ENCODE results near the gene MASP2. TPM values are rescaled to one million over a fixed set of nuclear protein-coding genes. Genes with fewer than 3 reads are reported as not detected.
A peak's percentile ranks its signal among the peaks of the same experiment; 100 is the strongest.
"Not testable (repeated sequence)": the region's sequence is repeated elsewhere in the genome, so short reads cannot be mapped to it uniquely, and the experiment has no call there.

The MASP2 gene
- total and polyA plus RNA-seq, 10 of the 15 experiments (the other 5 are each of a cell fraction or from before 2014, with no cell fraction given), result 0.04 to 0.21 (median 0.06) TPM; not detected in 7

GRCh38 chr1:11051781-11052511 lies 4.9 kb upstream of the MASP2 start:
- peak; percentile 69 for FAIRE-seq
- peak; percentile 58 for ATAC-seq
- Histone ChIP-seq H2AFZ (ENCODE audit: control insufficient read depth, low read depth, low read length) (peak overlapping the region; percentile 81), H4K20me1 (ENCODE audit: control insufficient read depth, insufficient read depth) (no peaks in the 10 kb centered on the region), H3K79me2 (ENCODE audit: control insufficient read depth, insufficient read depth, low read length) (no peaks in the 10 kb centered on the region), H3K9me3 (replicated peaks; ENCODE audit: control insufficient read depth, insufficient read depth, low read length) (no peaks in the 10 kb centered on the region), H3K9ac (ENCODE audit: control insufficient read depth, insufficient read depth, low read length) (no peak overlapping the region), H3K27ac (ENCODE audit: control insufficient read depth, insufficient read depth) (0 out of 2 replicates have a peak overlapping the region, but pooled peaks have one; percentile 26), H3K4me3 (no peak overlapping the region), H3K4me1 (ENCODE audit: control insufficient read depth, insufficient read depth, low read length) (peaks cover 12% of the 10 kb centered on the region), H3K36me3 (ENCODE audit: control insufficient read depth in 2 of 2, insufficient read depth in 2 of 2, low read length in 1 of 2) (peaks cover 4% of the 10 kb centered on the region in 2 experiments; a peak in 3 of 4 replicates), H3K27me3 (replicated peaks in 1 of 2; ENCODE audit: control insufficient read depth in 2 of 2, insufficient read depth in 2 of 2, low read length in 1 of 2) (no peaks in the 10 kb centered on the region), H3K4me2 (ENCODE audit: control insufficient read depth, insufficient read depth) (peak overlapping the region; percentile 2; the same call in 1 of the 2 replicates)
- no TSS peak for BruUV-seq (replicated peaks)
- DNase-seq (ENCODE audit: low read depth, low spot score), result no peak
- RAD21 ChIA-PET (ENCODE audit: unreplicated experiment), result no interaction called here
- intact Hi-C loops (cut with micrococcal nuclease; ENCODE audit: unreplicated experiment) (no loop called here), in situ Hi-C loops (cut with MboI) (no loop called here)
- 44% methylated on average over 19 of the region's 19 CpGs for WGBS (ENCODE audit: insufficient coverage, insufficient replicate concordance, low lambda C conversion rate, missing lambda C conversion rate)
- POLR2A ChIA-PET, result interaction anchor here (0.7 kb wide), 1 partner anchor 984 kb away, joined by 3 read pairs; no protein-coding TSS in a partner anchor
- 0 out of 2 replicates have a peak, but pooled peaks have one; percentile 22 for TF ChIP-seq CBFB (IDR thresholded peaks at IDR 0.05; ENCODE audit: low read depth)
- TF ChIP-seq ETV6 (conservative IDR thresholded peaks at IDR 0.05 in 1 of 2, IDR thresholded peaks at IDR 0.05 in 1 of 2; ENCODE audit: borderline replicate concordance in 1 of 2, low read depth in 1 of 2), result no peak
- peak; percentile 18 for TF ChIP-seq EED (IDR thresholded peaks at IDR 0.05; ENCODE audit: low read depth)
- TF ChIP-seq ZNF687 (IDR thresholded peaks at IDR 0.05), result 0 out of 2 replicates have a peak, but pooled peaks have one; percentile 29
- 0 out of 2 replicates have a peak, but pooled peaks have one; percentile 49 for TF ChIP-seq YY1 (IDR thresholded peaks at IDR 0.05; ENCODE audit: low read depth, low read length)
- TF ChIP-seq GABPA (IDR thresholded peaks at IDR 0.05; ENCODE audit: low read depth), result peak; percentile 44; the same call in 1 of the 2 replicates
- CTCF ChIA-PET, result interaction anchor here (3.3 kb wide), 1 partner anchor 14 kb away, joined by 15 read pairs; no protein-coding TSS in a partner anchor
- SMC1A ChIA-PET (ENCODE audit: uncharacterized antibody, unreplicated experiment), result interaction anchor here (0.6 to 1.2 kb wide), 2 partner anchors 14 to 50 kb away, joined by 3 read pairs; no protein-coding TSS in a partner anchor

DNA sequence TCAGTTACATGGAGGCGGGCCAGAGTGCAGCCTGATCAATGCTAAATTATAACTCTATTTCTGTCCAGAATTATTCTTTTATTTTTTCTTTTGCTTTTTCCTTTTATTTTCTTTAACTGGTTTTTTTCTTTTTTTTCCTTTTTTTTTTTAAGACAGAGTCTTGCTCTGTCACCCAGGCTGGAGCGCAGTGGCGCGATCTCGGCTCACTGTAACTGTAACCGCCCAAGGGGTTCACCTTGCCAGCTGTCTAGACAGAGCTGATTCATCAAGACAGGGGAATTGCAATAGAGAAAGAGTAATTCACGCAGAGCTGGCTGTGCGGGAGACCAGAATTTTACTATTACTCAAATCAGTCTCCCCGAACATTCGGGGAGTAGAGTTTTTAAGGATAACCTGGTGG lies 4.1 kb upstream of the MASP2 start:
- Histone ChIP-seq H2AFZ (ENCODE audit: control insufficient read depth, low read depth, low read length) (peak overlapping the region; percentile 81; the same call in 1 of the 2 replicates), H3K4me1 (ENCODE audit: control insufficient read depth, insufficient read depth, low read length) (peaks cover 12% of the 10 kb centered on the region)
- H3K4me3 ChIP-seq; H3K9ac ChIP-seq (ENCODE audit: control insufficient read depth, insufficient read depth, low read length); BruUV-seq (replicated peaks); H3K36me3 ChIP-seq (ENCODE audit: control insufficient read depth in 2 of 2, insufficient read depth in 2 of 2, low read length in 1 of 2); H4K20me1 ChIP-seq (ENCODE audit: control insufficient read depth, insufficient read depth); H3K27ac ChIP-seq (ENCODE audit: control insufficient read depth, insufficient read depth); ATAC-seq; RAD21 ChIA-PET (ENCODE audit: unreplicated experiment); H3K79me2 ChIP-seq (ENCODE audit: control insufficient read depth, insufficient read depth, low read length); in situ Hi-C loops (cut with MboI); DNase-seq (ENCODE audit: low read depth, low spot score); intact Hi-C loops (cut with micrococcal nuclease; ENCODE audit: unreplicated experiment); H3K27me3 ChIP-seq (replicated peaks in 1 of 2; ENCODE audit: control insufficient read depth in 2 of 2, insufficient read depth in 2 of 2, low read length in 1 of 2); H3K9me3 ChIP-seq (replicated peaks; ENCODE audit: control insufficient read depth, insufficient read depth, low read length); FAIRE-seq; H3K4me2 ChIP-seq (ENCODE audit: control insufficient read depth, insufficient read depth): not testable (repeated sequence)
- 84% methylated on average over 10 of the region's 10 CpGs for WGBS (ENCODE audit: insufficient coverage, insufficient replicate concordance, low lambda C conversion rate, missing lambda C conversion rate)
- SMC1A ChIA-PET (ENCODE audit: uncharacterized antibody, unreplicated experiment), result interaction anchor here (1.2 kb wide), 1 partner anchor 13 kb away, joined by 3 read pairs; no protein-coding TSS in a partner anchor
- POLR2A ChIA-PET, result interaction anchor here (0.7 kb wide), 1 partner anchor 985 kb away, joined by 3 read pairs; no protein-coding TSS in a partner anchor
- CTCF ChIA-PET, result interaction anchor here (3.3 kb wide), 1 partner anchor 14 kb away, joined by 15 read pairs; no protein-coding TSS in a partner anchor

Measured in GM12878 (cell line).